IMR-90 (cell line): ENCODE results near the gene SV2C. TPM values are rescaled to one million over a fixed set of nuclear protein-coding genes. Genes with fewer than 3 reads are reported as not detected.

ENCODE experiments used
- ATAC-seq: fragments of 200-7000 bp; cut with Tn5 transposase; 2 replicates; pipeline ENCODE4 v1.9.1; 2020; ENCODE audit warnings: low read depth, mild to moderate bottlenecking, moderate library complexity
- BruUV-seq: library from RNA; stranded (reverse); fragments of 400-500 nt; replicated peaks from 2 replicates; lab custom pipeline; 2021; lab: Mats Ljungman, UMichigan
- CTCF ChIA-PET: fragments of 300-600 bp; formaldehyde crosslinking; extraction: SDS; loops from one replicate; lab custom pipeline; 2021; ENCODE audit warnings: antibody characterized with exemption; lab: Yijun Ruan, JAX
- POLR2A ChIA-PET: fragments of 300-600 bp; sonication (Branson Sonifier 250); formaldehyde crosslinking; loops from one replicate; lab custom pipeline; 2022; ENCODE audit warnings: antibody characterized with exemption; ENCODE audit not compliant: unreplicated experiment; lab: Charles Lee
- DNase-seq: peaks from one replicate; pipeline ENCODE4 v3.0.0; 2013
- H2AFZ ChIP-seq: replicated peaks from 2 replicates; pipeline ENCODE3; 2013; ENCODE audit warnings: low read length, mild to moderate bottlenecking; ENCODE audit not compliant: poor library complexity
- H2AK5ac ChIP-seq: 2 replicates; pipeline ENCODE4 v1.6.1; 2013; ENCODE audit warnings: low read depth, low read length, inconsistent platforms
- H2AK9ac ChIP-seq: replicated peaks from 2 replicates; pipeline ENCODE3; 2013; ENCODE audit warnings: mild to moderate bottlenecking, low read depth, low read length, moderate library complexity; ENCODE audit not compliant: poor library complexity
- H2BK120ac ChIP-seq: 2 replicates; pipeline ENCODE4 v1.6.1; 2013; ENCODE audit warnings: low read depth, low read length, inconsistent platforms
- H2BK15ac ChIP-seq: 3 replicates; pipeline ENCODE4 v1.6.1; 2013; ENCODE audit warnings: low read depth, low read length, inconsistent platforms
- H2BK20ac ChIP-seq: 2 replicates; pipeline ENCODE4 v1.6.1; 2013; ENCODE audit warnings: low read depth, mild to moderate bottlenecking, inconsistent platforms, low read length, moderate library complexity
- H2BK5ac ChIP-seq: 2 replicates; pipeline ENCODE4 v1.6.1; 2013; ENCODE audit warnings: mild to moderate bottlenecking, low read depth, low read length, inconsistent platforms; ENCODE audit not compliant: poor library complexity, severe bottlenecking
- H3K14ac ChIP-seq: replicated peaks from 2 replicates; pipeline ENCODE4 v1.6.1; 2013; ENCODE audit warnings: low read depth, low read length, inconsistent platforms
- H3K18ac ChIP-seq: 2 replicates; pipeline ENCODE4 v1.6.1; 2013; ENCODE audit warnings: low read depth, low read length, control low read depth
- H3K23ac ChIP-seq: 2 replicates; pipeline ENCODE4 v1.6.1; 2013; ENCODE audit warnings: low read depth, low read length, inconsistent platforms
- H3K27ac ChIP-seq: 2 replicates; pipeline ENCODE4 v1.5.1; 2013; ENCODE audit warnings: mild to moderate bottlenecking, control low read depth, low read length; ENCODE audit not compliant: insufficient read depth
- H3K27me3 ChIP-seq: 2 replicates; pipeline ENCODE4 v1.6.1; 2013; ENCODE audit warnings: low read length; ENCODE audit not compliant: control insufficient read depth, insufficient read depth
- H3K36me3 ChIP-seq: 2 replicates; pipeline ENCODE4 v1.6.1; 2013; ENCODE audit warnings: low read length, mixed read lengths; ENCODE audit not compliant: control insufficient read depth, insufficient read depth
- H3K4ac ChIP-seq: 2 replicates; pipeline ENCODE4 v1.6.1; 2013; ENCODE audit warnings: low read depth, low read length, inconsistent platforms
- H3K4me1 ChIP-seq: 2 replicates; pipeline ENCODE4 v1.6.1; 2013; ENCODE audit warnings: low read length, mixed read lengths; ENCODE audit not compliant: control insufficient read depth, insufficient read depth
- H3K4me2 ChIP-seq: 2 replicates; pipeline ENCODE4 v1.6.1; 2013; ENCODE audit warnings: low read depth, mild to moderate bottlenecking, control low read depth, low read length, moderate library complexity
- H3K4me3 ChIP-seq: 2 replicates; pipeline ENCODE4 v1.5.1; 2013; ENCODE audit warnings: low read depth, mild to moderate bottlenecking, control low read depth, low read length, moderate library complexity; ENCODE audit not compliant: insufficient read depth
- H3K56ac ChIP-seq: 2 replicates; pipeline ENCODE4 v1.6.1; 2013; ENCODE audit warnings: low read length, inconsistent platforms; ENCODE audit not compliant: insufficient read depth; ENCODE audit errors: extremely low read depth
- H3K79me1 ChIP-seq, 2 experiments: 2 replicates each; pipeline ENCODE4 v1.6.1; 2013; ENCODE audit warnings: low read length in 2 of 2, inconsistent platforms in 1 of 2, low read depth in 1 of 2
- H3K9ac ChIP-seq: 2 replicates; pipeline ENCODE4 v1.6.1; 2013; ENCODE audit warnings: low read depth, low read length, control low read depth
- H3K9me1 ChIP-seq: 2 replicates; pipeline ENCODE4 v1.6.1; 2013; ENCODE audit warnings: low read length, inconsistent platforms; ENCODE audit not compliant: insufficient read depth
- H3K9me3 ChIP-seq: 2 replicates; pipeline ENCODE4 v1.6.1; 2013; ENCODE audit warnings: low read length; ENCODE audit not compliant: control insufficient read depth, insufficient read depth
- H4K20me1 ChIP-seq: 2 replicates; pipeline ENCODE4 v1.6.1; 2013; ENCODE audit warnings: low read length, inconsistent platforms; ENCODE audit not compliant: insufficient read depth
- H4K5ac ChIP-seq: 2 replicates; pipeline ENCODE4 v1.6.1; 2013; ENCODE audit warnings: mild to moderate bottlenecking, low read depth, low read length, control low read depth
- H4K8ac ChIP-seq, 2 experiments: 2 replicates each; pipeline ENCODE4 v1.6.1; 2013; ENCODE audit warnings: low read depth in 2 of 2, low read length in 2 of 2, control low read depth in 1 of 2, inconsistent platforms in 1 of 2
- H4K91ac ChIP-seq: 2 replicates; pipeline ENCODE4 v1.6.1; 2013; ENCODE audit warnings: low read depth, low read length, inconsistent platforms; ENCODE audit not compliant: insufficient read depth
- BHLHE40 ChIP-seq: fragments of 150-350 bp; IDR thresholded peaks from 2 replicates; pipeline ENCODE4 v1.6.1; 2016; ENCODE audit warnings: mild to moderate bottlenecking, low read depth, low read length
- CEBPB ChIP-seq: IDR thresholded peaks from 2 replicates; pipeline ENCODE4 v1.6.1; 2012; ENCODE audit warnings: low read depth, low read length, improper control_type of control experiment
- ELK1 ChIP-seq: fragments of 150-350 bp; IDR thresholded peaks from 2 replicates; pipeline ENCODE4 v1.6.1; 2016; ENCODE audit warnings: low read depth, mild to moderate bottlenecking, low read length, moderate library complexity, borderline replicate concordance
- FOS ChIP-seq: fragments of 150-350 bp; IDR thresholded peaks from 2 replicates; pipeline ENCODE4 v1.6.1; 2016; ENCODE audit warnings: low read depth, low read length
- MAFK ChIP-seq: IDR thresholded peaks from 2 replicates; pipeline ENCODE4 v1.6.1; 2012; ENCODE audit warnings: low read depth, low read length, improper control_type of control experiment
- MAZ ChIP-seq: IDR thresholded peaks from 2 replicates; pipeline ENCODE4 v1.6.1; 2012; ENCODE audit warnings: low read depth, mild to moderate bottlenecking, low read length, improper control_type of control experiment, moderate library complexity, borderline replicate concordance
- MXI1 ChIP-seq: IDR thresholded peaks from 2 replicates; pipeline ENCODE4 v1.6.1; 2012; ENCODE audit warnings: low read depth, mild to moderate bottlenecking, low read length, moderate library complexity, borderline replicate concordance
- NFE2L2 ChIP-seq: fragments of 150-350 bp; IDR thresholded peaks from 2 replicates; pipeline ENCODE4 v1.6.1; 2016; ENCODE audit warnings: low read depth, mild to moderate bottlenecking, low read length
- POLR2A ChIP-seq: IDR thresholded peaks from 2 replicates; pipeline ENCODE4 v1.6.1; 2012; ENCODE audit warnings: mild to moderate bottlenecking, low read depth, low read length
- RCOR1 ChIP-seq: IDR thresholded peaks from 2 replicates; pipeline ENCODE4 v1.6.1; 2012; ENCODE audit warnings: mild to moderate bottlenecking, low read length, improper control_type of control experiment; ENCODE audit not compliant: insufficient replicate concordance
- RFX5 ChIP-seq: IDR thresholded peaks from 2 replicates; pipeline ENCODE4 v1.8.0; 2012; ENCODE audit warnings: low read depth, mild to moderate bottlenecking, low read length, moderate library complexity
- SMC3 ChIP-seq: fragments of 150-350 bp; IDR thresholded peaks from 2 replicates; pipeline ENCODE4 v1.6.1; 2016; ENCODE audit warnings: low read depth, mild to moderate bottlenecking, antibody characterized with exemption, low read length, moderate library complexity
- WGBS, 2 experiments: methylation state at CpG; one replicate each; pipeline versions ENCODE4 v1.1.5 to v1.1.7; 2013; ENCODE audit warnings: missing lambda C conversion rate in 2 of 2; ENCODE audit not compliant: insufficient read length in 1 of 2; ENCODE audit errors: extremely low coverage in 2 of 2; 5-methylcytosine and 5-hydroxymethylcytosine counted together
- dilution Hi-C: fragments of 300-500 bp; cut with HindIII; formaldehyde crosslinking; loops from one replicate; pipeline ENCODE4 v1.14.3; 2018; ENCODE audit warnings: low sequenced_read_pairs; ENCODE audit not compliant: unreplicated experiment
- in situ Hi-C: fragments of 300-500 bp; cut with MboI; formaldehyde crosslinking; loops from 3 replicates; pipeline ENCODE4 v1.14.3; 2019; ENCODE audit warnings: low sequenced_read_pairs, inconsistent platforms, mixed read lengths
- intact Hi-C: fragments of 100-400 bp; cut with micrococcal nuclease; formaldehyde crosslinking; loops from 2 replicates; pipeline ENCODE4 v1.10.0; 2022
- polyA plus RNA-seq, 3 experiments: library from polyadenylated mRNA; depleted of rRNA; stranded (reverse); fragments of >200 nt; gene quantifications; 2 replicates each; pipeline ENCODE4 v1.2.3, GENCODE V29; 2012; ENCODE audit warnings: low replicate concordance in 1 of 3
- total RNA-seq: library from RNA; depleted of rRNA; stranded (reverse); fragments of >200 nt; gene quantifications from 2 replicates; pipeline ENCODE4 v1.2.3, GENCODE V29; 2012
- TF ChIP-seq, protein P1 (sequence below): conservative IDR thresholded peaks from 2 replicates; pipeline ENCODE4 v1.5.1; 2012; ENCODE audit warnings: mild to moderate bottlenecking, low read depth, low read length, improper control_type of control experiment
- TF ChIP-seq, protein P2 (sequence below): fragments of 150-350 bp; IDR thresholded peaks from 2 replicates; pipeline ENCODE4 v1.6.1; 2017; ENCODE audit warnings: mild to moderate bottlenecking, antibody characterized with exemption, low read length, low read depth

SV2C gene
- total and polyA plus RNA-seq, 2 of the 4 experiments (the other 2 are of a cell fraction) = not detected

- ChIA-PET POLR2A (no interaction called here), CTCF (no interaction called here)
- BruUV-seq = no TSS peak
- H3K23ac ChIP-seq = no peak overlapping the region
- no peak overlapping the region for H3K14ac ChIP-seq
- WGBS, 2 experiments = 40% methylated on average over 1 of the region's 10 CpGs; no CpG with 5 or more reads in 1 of the 2 experiments
- TF ChIP-seq SMC3 (no peak), MXI1 (no peak), FOS (no peak), NFE2L2 (no peak), MAFK (no peak), BHLHE40 (no peak), RCOR1 (no peak), POLR2A (no peak), MAZ (no peak), ELK1 (no peak), RFX5 (no peak), CEBPB (no peak)
- TF ChIP-seq, protein P1, sequence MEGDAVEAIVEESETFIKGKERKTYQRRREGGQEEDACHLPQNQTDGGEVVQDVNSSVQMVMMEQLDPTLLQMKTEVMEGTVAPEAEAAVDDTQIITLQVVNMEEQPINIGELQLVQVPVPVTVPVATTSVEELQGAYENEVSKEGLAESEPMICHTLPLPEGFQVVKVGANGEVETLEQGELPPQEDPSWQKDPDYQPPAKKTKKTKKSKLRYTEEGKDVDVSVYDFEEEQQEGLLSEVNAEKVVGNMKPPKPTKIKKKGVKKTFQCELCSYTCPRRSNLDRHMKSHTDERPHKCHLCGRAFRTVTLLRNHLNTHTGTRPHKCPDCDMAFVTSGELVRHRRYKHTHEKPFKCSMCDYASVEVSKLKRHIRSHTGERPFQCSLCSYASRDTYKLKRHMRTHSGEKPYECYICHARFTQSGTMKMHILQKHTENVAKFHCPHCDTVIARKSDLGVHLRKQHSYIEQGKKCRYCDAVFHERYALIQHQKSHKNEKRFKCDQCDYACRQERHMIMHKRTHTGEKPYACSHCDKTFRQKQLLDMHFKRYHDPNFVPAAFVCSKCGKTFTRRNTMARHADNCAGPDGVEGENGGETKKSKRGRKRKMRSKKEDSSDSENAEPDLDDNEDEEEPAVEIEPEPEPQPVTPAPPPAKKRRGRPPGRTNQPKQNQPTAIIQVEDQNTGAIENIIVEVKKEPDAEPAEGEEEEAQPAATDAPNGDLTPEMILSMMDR = no peak
- TF ChIP-seq, protein P2, sequence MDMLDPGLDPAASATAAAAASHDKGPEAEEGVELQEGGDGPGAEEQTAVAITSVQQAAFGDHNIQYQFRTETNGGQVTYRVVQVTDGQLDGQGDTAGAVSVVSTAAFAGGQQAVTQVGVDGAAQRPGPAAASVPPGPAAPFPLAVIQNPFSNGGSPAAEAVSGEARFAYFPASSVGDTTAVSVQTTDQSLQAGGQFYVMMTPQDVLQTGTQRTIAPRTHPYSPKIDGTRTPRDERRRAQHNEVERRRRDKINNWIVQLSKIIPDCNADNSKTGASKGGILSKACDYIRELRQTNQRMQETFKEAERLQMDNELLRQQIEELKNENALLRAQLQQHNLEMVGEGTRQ = no peak
- H2BK15ac ChIP-seq = no peak overlapping the region
- H3K9ac ChIP-seq = no peak overlapping the region
- H2BK5ac ChIP-seq = no peak overlapping the region
- no peak overlapping the region for H3K27ac ChIP-seq
- no peaks in the 10 kb centered on the region for H3K9me1 ChIP-seq
- no peak overlapping the region for H2BK120ac ChIP-seq
- dilution Hi-C loops (no loop called here), in situ Hi-C loops (no loop called here), intact Hi-C loops (no loop called here)
- H4K5ac ChIP-seq = no peak overlapping the region
- ATAC-seq (no peak), DNase-seq (no peak)
- H3K4me3 ChIP-seq = no peak overlapping the region
- no peaks in the 10 kb centered on the region for H3K9me3 ChIP-seq
- H2AK5ac ChIP-seq = no peak overlapping the region
- H4K91ac ChIP-seq = no peak overlapping the region
- no peak overlapping the region for H3K4ac ChIP-seq
- H4K8ac ChIP-seq = no peak overlapping the region
- H3K56ac ChIP-seq = no peak overlapping the region
- H3K18ac ChIP-seq = no peak overlapping the region
- H3K4me2 ChIP-seq = no peak overlapping the region
- no peak overlapping the region for H2AK9ac ChIP-seq
- H2BK20ac ChIP-seq = no peak overlapping the region
- H3K79me1 ChIP-seq = no peaks in the 10 kb centered on the region
- no peaks in the 10 kb centered on the region for H3K27me3 ChIP-seq
- no peaks in the 10 kb centered on the region for H4K20me1 ChIP-seq
- H3K36me3 ChIP-seq = no peaks in the 10 kb centered on the region
- H3K4me1 ChIP-seq = no peaks in the 10 kb centered on the region
- H2AFZ ChIP-seq = no peak overlapping the region
Measured at GRCh38 chr5:76269259-76269931, 186.2 kb downstream of the SV2C start.
